Astrocyte of the cerebellum (primary cell): ENCODE data around the gene GRID2.

Source experiments
- DNase-seq: peaks from one replicate; pipeline ENCODE4 v3.0.0-alpha.2; 2011; ENCODE audit warnings: low read depth
- H3K4me3 ChIP-seq: 2 replicates; pipeline ENCODE4 v1.5.1; 2011; ENCODE audit warnings: mild to moderate bottlenecking, low read depth, low read length, moderate library complexity
- CTCF ChIP-seq: IDR thresholded peaks from 2 replicates; pipeline ENCODE4 v1.5.1; 2012; ENCODE audit warnings: low read length, low read depth, moderate library complexity, mild to moderate bottlenecking; ENCODE audit errors: missing control alignments
- in situ Hi-C: cut with HindIII; loops from 2 replicates; pipeline ENCODE4 v1.10.0; 2017; ENCODE audit warnings: low sequenced_read_pairs

GRID2 gene

GRCh38 chr4:92599044-92599443 is 295.3 kb downstream of the GRID2 start:
- TF ChIP-seq CTCF: no peak
- DNase-seq: no peak
- in situ Hi-C loops: no loop called here
- no peak overlapping the region for H3K4me3 ChIP-seq

GRCh38 chr4:92600638-92601037 is 296.9 kb downstream of the GRID2 start:
- TF ChIP-seq CTCF: no peak
- in situ Hi-C loops: no loop called here
- H3K4me3 ChIP-seq: no peak overlapping the region
- no peak for DNase-seq

GRCh38 chr4:92606227-92606626 is 302.5 kb downstream of the GRID2 start:
- no peak for TF ChIP-seq CTCF
- DNase-seq: no peak
- no peak overlapping the region for H3K4me3 ChIP-seq
- in situ Hi-C loops: no loop called here

GRCh38 chr4:92615049-92615448 is 311.3 kb downstream of the GRID2 start:
- no peak for DNase-seq
- TF ChIP-seq CTCF: no peak
- in situ Hi-C loops: no loop called here
- H3K4me3 ChIP-seq: no peak overlapping the region

- no peak overlapping the region for H3K4me3 ChIP-seq
- DNase-seq: no peak
- no peak for TF ChIP-seq CTCF
- in situ Hi-C loops: no loop called here
These were observed 315.2 kb downstream of the GRID2 start for GRCh38 chr4:92618968-92619367.

- TF ChIP-seq CTCF: no peak
- in situ Hi-C loops: no loop called here
- H3K4me3 ChIP-seq: no peak overlapping the region
- DNase-seq: no peak
These were observed 325.5 kb downstream of the GRID2 start for GRCh38 chr4:92629302-92629701.

GRCh38 chr4:92634882-92635281 is 331.1 kb downstream of the GRID2 start:
- DNase-seq: no peak
- H3K4me3 ChIP-seq: no peak overlapping the region
- in situ Hi-C loops: no loop called here
- no peak for TF ChIP-seq CTCF
